Spleen (tissue), 11 donors: ENCODE data around the gene CLCN5. TPM values are rescaled to one million over a fixed set of nuclear protein-coding genes. Genes with fewer than 3 reads are reported as not detected.

Source experiments
- DNase-seq: peaks from one replicate; pipeline ENCODE4 v3.0.0-alpha.2; 2020
- H3K27ac ChIP-seq, 8 donors: fragments of 200-600 bp; sonication (generic) in 7 of 8; 1 replicate in 4 of 8; 2 replicates in 4 of 8; pipeline versions ENCODE4 v1.5.0 to v1.8.0; 2016 to 2021; ENCODE audit warnings: inconsistent platforms in 4 of 8, mild to moderate bottlenecking in 4 of 8, moderate library complexity in 1 of 8
- H3K27me3 ChIP-seq, 7 donors: fragments of 200-600 bp; sonication (generic) in 6 of 7; replicated peaks in 1 of 7; 1 replicate in 4 of 7; 2 replicates in 3 of 7; pipeline versions ENCODE4 v1.5.0 to v1.8.0; 2016 to 2021; ENCODE audit warnings: inconsistent platforms in 3 of 7, mild to moderate bottlenecking in 1 of 7
- H3K36me3 ChIP-seq, 6 donors: fragments of 200-600 bp; sonication (generic) in 5 of 6; 1 replicate in 4 of 6; 2 replicates in 2 of 6; pipeline versions ENCODE4 v1.5.0 to v1.8.0; 2016 to 2021; ENCODE audit warnings: inconsistent platforms in 2 of 6
- H3K4me1 ChIP-seq, 6 donors: fragments of 200-600 bp; sonication (generic) in 5 of 6; 1 replicate in 3 of 6; 2 replicates in 3 of 6; pipeline versions ENCODE4 v1.5.0 to v1.8.0; 2016 to 2021; ENCODE audit warnings: inconsistent platforms in 3 of 6
- H3K4me3 ChIP-seq, 8 donors: fragments of 200-600 bp; sonication (generic) in 7 of 8; 1 replicate in 4 of 8; 2 replicates in 4 of 8; pipeline versions ENCODE4 v1.5.0 to v1.8.0; 2016 to 2021; ENCODE audit warnings: inconsistent platforms in 4 of 8, mild to moderate bottlenecking in 4 of 8, moderate library complexity in 2 of 8
- H3K9me3 ChIP-seq, 8 donors: fragments of 200-600 bp; sonication (generic) in 7 of 8; 1 replicate in 4 of 8; 2 replicates in 4 of 8; pipeline versions ENCODE4 v1.5.0 to v1.8.0; 2016 to 2021; ENCODE audit warnings: inconsistent platforms in 4 of 8
- POLR2A ChIP-seq, 3 donors: fragments of 450-650 bp; IDR thresholded peaks; one replicate each; pipeline ENCODE4 v1.5.1; 2017; ENCODE audit warnings: antibody characterized with exemption in 3 of 3, mild to moderate bottlenecking in 1 of 3
- POLR2AphosphoS5 ChIP-seq, 3 donors: sonication (generic); formaldehyde crosslinking; IDR thresholded peaks; one replicate each; pipeline ENCODE4 v1.5.1; 2017; ENCODE audit warnings: antibody characterized with exemption in 3 of 3
- WGBS, 5 donors: extraction: QIAGEN DNeasy Blood & Tissue Kit in 3 of 5; methylation state at CpG; one replicate each; pipeline versions ENCODE4 v1.1.5 to v1.1.7; 2013 to 2018; 5-methylcytosine and 5-hydroxymethylcytosine counted together
- intact Hi-C: fragments of 100-400 bp; cut with DNase I; formaldehyde crosslinking; loops from one replicate; pipeline ENCODE4 v1.15.0; 2023; ENCODE audit warnings: low total_unique reads
- polyA plus RNA-seq, 3 donors: library from polyadenylated mRNA; stranded (reverse); fragments of 200-250 nt; gene quantifications; one replicate each; pipeline ENCODE4 v1.2.1, GENCODE V29; 2013
- total RNA-seq, 7 donors: library from RNA; depleted of rRNA in 3 of 7; stranded (reverse); fragments of >200 nt in 3 of 7; fragmentation: NEBNext Ultra II Directional in 4 of 7; extraction: Animal tissue kit (Norgen Biotek cat#: 25700) in 4 of 7; gene quantifications; one replicate each; pipeline versions ENCODE4 v1.1.0 to v1.2.1, GENCODE V29; 2016 to 2021
- TF ChIP-seq, protein P1 (sequence below), 11 experiments: fragments of 200-600 bp in 7 of 11; fragments of 450-650 bp in 4 of 11; sonication (generic) in 4 of 11; IDR thresholded peaks in 8 of 11; conservative IDR thresholded peaks in 3 of 11; 1 replicate in 7 of 11; 2 replicates in 4 of 11; pipeline versions ENCODE4 v1.4.0 to v1.8.0; 2016 to 2021; ENCODE audit warnings: antibody characterized with exemption in 11 of 11, inconsistent platforms in 4 of 11, mild to moderate bottlenecking in 1 of 11
- donor health status: healthy with polysubstance abuse.
- donor health status: DM: no; HTN: no; CAD: no; lungs with moderate emphysema.
- donor health status: DM: no; HTN: no; CAD: no.
- donor health status: Bipolar disorder and iron deficiency.
- donor health status: healthy.
- donor health status: DM: no; HTN: no; CAD: no.
- donor health status: DM: yes; HTN: yes; CAD: no.

CLCN5 gene
- total and polyA plus RNA-seq, 10 donors = 0.71 to 8.9 (median 6.3) TPM

DNA sequence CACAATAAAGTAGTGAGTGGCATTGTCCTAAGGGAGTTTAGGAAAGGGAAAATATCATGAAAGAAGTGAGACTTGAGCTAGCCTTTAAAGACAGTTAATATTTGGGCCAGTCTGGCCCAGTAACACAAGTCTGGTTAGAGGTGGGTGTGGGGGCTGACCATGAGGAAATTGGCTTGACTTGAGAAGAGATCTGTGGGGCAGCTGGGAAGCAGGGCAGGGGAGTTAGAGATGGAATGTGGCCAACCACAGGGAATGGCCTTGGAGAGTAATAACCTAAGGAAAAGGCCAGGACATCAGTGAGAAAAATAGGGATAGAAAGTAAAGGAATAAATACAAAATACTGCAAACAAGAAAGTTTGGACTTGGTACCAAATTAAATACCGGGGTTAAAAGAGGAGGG lies 71.3 kb downstream of the CLCN5 start:
- H3K4me1 ChIP-seq = no peaks in the 10 kb centered on the region
- 77 to 100% (median 93%) methylated on average over 1 of the region's 1 CpG for WGBS, 5 donors
- peaks cover 0 to 6% (median 0%) of the 10 kb centered on the region in 7 donors for H3K27me3 ChIP-seq
- intact Hi-C loops = no loop called here
- no peak overlapping the region for H3K27ac ChIP-seq
- no peaks in the 10 kb centered on the region for H3K36me3 ChIP-seq
- DNase-seq = no peak
- H3K4me3 ChIP-seq = no peak overlapping the region
- H3K9me3 ChIP-seq = no peaks in the 10 kb centered on the region
- TF ChIP-seq POLR2AphosphoS5 (IDR thresholded peaks at IDR 0.05) = no peak
- no peak for TF ChIP-seq POLR2A (IDR thresholded peaks at IDR 0.05)
- TF ChIP-seq, protein P1, sequence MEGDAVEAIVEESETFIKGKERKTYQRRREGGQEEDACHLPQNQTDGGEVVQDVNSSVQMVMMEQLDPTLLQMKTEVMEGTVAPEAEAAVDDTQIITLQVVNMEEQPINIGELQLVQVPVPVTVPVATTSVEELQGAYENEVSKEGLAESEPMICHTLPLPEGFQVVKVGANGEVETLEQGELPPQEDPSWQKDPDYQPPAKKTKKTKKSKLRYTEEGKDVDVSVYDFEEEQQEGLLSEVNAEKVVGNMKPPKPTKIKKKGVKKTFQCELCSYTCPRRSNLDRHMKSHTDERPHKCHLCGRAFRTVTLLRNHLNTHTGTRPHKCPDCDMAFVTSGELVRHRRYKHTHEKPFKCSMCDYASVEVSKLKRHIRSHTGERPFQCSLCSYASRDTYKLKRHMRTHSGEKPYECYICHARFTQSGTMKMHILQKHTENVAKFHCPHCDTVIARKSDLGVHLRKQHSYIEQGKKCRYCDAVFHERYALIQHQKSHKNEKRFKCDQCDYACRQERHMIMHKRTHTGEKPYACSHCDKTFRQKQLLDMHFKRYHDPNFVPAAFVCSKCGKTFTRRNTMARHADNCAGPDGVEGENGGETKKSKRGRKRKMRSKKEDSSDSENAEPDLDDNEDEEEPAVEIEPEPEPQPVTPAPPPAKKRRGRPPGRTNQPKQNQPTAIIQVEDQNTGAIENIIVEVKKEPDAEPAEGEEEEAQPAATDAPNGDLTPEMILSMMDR (IDR thresholded peaks at IDR 0.05 in 8 of 11, conservative IDR thresholded peaks at IDR 0.05 in 3 of 11) = no peak

DNA sequence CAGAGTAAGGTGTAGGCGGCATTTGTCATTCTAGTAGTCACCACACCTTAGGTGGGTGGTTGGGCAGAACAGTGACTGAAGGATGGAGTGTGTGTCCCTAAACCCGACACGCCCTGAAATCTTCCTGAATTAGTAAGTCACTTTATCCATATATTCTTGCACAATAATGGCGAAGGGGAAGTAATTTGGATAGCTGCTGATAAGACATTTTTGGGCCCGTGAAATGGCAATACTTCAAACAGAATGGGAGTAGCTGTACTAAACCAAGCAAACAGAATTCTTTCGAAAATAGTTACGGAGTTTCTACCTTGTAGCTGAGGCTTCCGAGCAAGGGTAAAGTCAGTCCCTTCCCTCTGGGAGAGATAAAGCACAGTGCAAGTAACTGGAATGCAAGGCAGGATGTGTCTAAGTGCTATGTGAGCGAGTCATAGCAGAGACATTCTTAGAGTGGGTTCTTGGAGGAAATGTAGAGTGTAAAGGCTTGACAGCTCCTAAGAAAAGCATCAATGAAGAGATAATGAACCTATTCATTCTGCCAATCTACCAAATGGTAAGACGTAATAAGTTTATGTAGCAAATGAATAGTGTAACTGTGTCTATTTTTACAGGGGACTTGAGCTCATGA lies 72.8 kb downstream of the CLCN5 start:
- no peaks in the 10 kb centered on the region for H3K9me3 ChIP-seq
- no peaks in the 10 kb centered on the region for H3K36me3 ChIP-seq
- no peak overlapping the region for H3K27ac ChIP-seq
- H3K4me1 ChIP-seq = no peaks in the 10 kb centered on the region
- no peak for DNase-seq
- no peak overlapping the region for H3K4me3 ChIP-seq
- WGBS, 5 donors = 78 to 95% (median 83%) methylated on average over 10 of the region's 10 CpGs
- H3K27me3 ChIP-seq = peaks cover 0 to 6% (median 0%) of the 10 kb centered on the region in 7 donors
- TF ChIP-seq POLR2AphosphoS5 (IDR thresholded peaks at IDR 0.05) (no peak), POLR2A (IDR thresholded peaks at IDR 0.05) (no peak)
- TF ChIP-seq, protein P1 (IDR thresholded peaks at IDR 0.05 in 8 of 11, conservative IDR thresholded peaks at IDR 0.05 in 3 of 11) = no peak
- intact Hi-C loops = no loop called here

DNA sequence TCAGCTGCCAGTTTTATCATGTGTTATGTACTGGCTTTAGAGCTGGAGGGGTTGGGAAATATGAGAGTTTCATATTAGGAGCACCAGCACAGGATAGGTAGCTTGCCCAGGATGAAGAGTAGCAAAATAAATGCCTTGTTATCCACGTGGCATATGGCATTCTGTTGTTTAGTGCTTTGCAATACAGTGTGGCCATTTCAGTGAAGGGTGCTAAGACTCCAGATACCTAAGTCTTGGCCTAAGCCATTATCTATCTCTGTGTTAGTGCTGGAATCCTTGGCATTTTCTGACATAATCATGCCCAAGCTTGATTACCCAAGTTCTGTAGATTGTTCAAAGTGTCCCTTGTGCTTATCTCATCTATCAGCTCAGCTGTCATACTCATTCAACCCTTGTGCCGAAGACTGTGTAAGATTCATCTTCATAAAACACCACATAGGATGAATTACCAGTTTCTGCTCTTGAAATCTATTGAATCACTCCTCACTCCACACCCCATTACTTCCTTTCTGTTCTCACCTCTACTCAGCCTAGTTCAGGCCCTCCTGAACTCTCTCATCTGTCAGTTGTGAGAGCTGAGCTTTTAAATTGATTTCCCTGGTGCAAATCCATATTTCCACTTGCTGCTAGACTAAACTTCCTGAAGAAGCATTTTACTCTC lies 73.5 kb downstream of the CLCN5 start:
- no peak overlapping the region for H3K27ac ChIP-seq
- peaks cover 0 to 6% (median 0%) of the 10 kb centered on the region in 7 donors for H3K27me3 ChIP-seq
- TF ChIP-seq, protein P1 (IDR thresholded peaks at IDR 0.05 in 8 of 11, conservative IDR thresholded peaks at IDR 0.05 in 3 of 11) = no peak
- TF ChIP-seq POLR2A (IDR thresholded peaks at IDR 0.05) = no peak
- TF ChIP-seq POLR2AphosphoS5 (IDR thresholded peaks at IDR 0.05) = no peak
- H3K36me3 ChIP-seq = no peaks in the 10 kb centered on the region
- no peak for DNase-seq
- intact Hi-C loops = no loop called here
- 54 to 92% (median 76%) methylated on average over 2 of the region's 2 CpGs for WGBS, 5 donors
- H3K9me3 ChIP-seq = no peaks in the 10 kb centered on the region
- no peaks in the 10 kb centered on the region for H3K4me1 ChIP-seq
- no peak overlapping the region for H3K4me3 ChIP-seq

DNA sequence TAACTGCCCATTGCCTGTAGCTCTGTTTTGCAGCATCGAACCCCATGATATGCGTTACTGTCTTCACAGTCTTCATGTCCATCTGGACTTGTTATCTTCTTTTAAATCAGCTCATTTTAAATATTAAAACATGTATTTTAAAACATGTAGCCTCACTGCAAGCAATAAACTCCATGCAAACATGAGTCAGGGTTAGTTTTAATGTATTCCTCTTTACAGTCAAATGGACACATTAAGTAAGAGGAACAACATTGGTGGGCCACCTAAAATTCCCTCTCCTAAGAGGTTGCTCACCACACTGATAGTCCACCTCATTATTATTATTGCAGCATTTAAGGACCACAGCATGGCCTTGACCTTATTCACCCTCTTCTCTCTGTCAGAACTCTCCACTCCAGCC lies 74.1 kb downstream of the CLCN5 start:
- no peak for DNase-seq
- intact Hi-C loops = no loop called here
- TF ChIP-seq POLR2AphosphoS5 (IDR thresholded peaks at IDR 0.05) = no peak
- no peak overlapping the region for H3K27ac ChIP-seq
- WGBS, 5 donors = 94 to 100% (median 98%) methylated on average over 2 of the region's 2 CpGs
- no peaks in the 10 kb centered on the region for H3K9me3 ChIP-seq
- H3K36me3 ChIP-seq = no peaks in the 10 kb centered on the region
- no peaks in the 10 kb centered on the region for H3K4me1 ChIP-seq
- H3K4me3 ChIP-seq = no peak overlapping the region
- H3K27me3 ChIP-seq = peaks cover 0 to 6% (median 0%) of the 10 kb centered on the region in 7 donors
